ENCODE data around the gene UROC1.

GRCh38 chr3:126478581-126479310 is 38.8 kb downstream of the UROC1 start:
- no peak for TF ChIP-seq CTCF (conservative IDR thresholded peaks at IDR 0.05)
- TF ChIP-seq ZFX (IDR thresholded peaks at IDR 0.05), result no peak

Data from C4-2B (cell line).